Breast epithelium (tissue), 4 donors: Measurements from ENCODE around the gene RNF40. TPM values are rescaled to one million over a fixed set of nuclear protein-coding genes. Genes with fewer than 3 reads are reported as not detected.

Experiments
- DNase-seq, 2 donors: peaks; one replicate each; pipeline ENCODE4 v3.0.0-alpha.2; 2019; ENCODE audit warnings: low spot score in 2 of 2
- H3K27ac ChIP-seq, 2 donors: fragments of 200-600 bp; sonication (generic) in 1 of 2; one replicate each; pipeline ENCODE4 v1.5.1; 2016 to 2019; ENCODE audit warnings: mild to moderate bottlenecking in 1 of 2
- H3K27me3 ChIP-seq, 2 donors: fragments of 200-600 bp; sonication (generic) in 1 of 2; one replicate each; pipeline versions ENCODE4 v1.5.1 to v1.6.0; 2017 to 2019; ENCODE audit warnings: control low read depth in 1 of 2, mild to moderate bottlenecking in 1 of 2
- H3K36me3 ChIP-seq: fragments of 200-600 bp; one replicate; pipeline ENCODE4 v1.5.1; 2019
- H3K4me1 ChIP-seq, 2 donors: fragments of 200-600 bp; sonication (generic); one replicate each; pipeline ENCODE4 v1.5.1; 2016 to 2019; ENCODE audit warnings: control low read depth in 1 of 2
- H3K4me3 ChIP-seq, 3 donors: fragments of 200-600 bp; sonication (generic); 1 replicate in 2 of 3; 2 replicates in 1 of 3; pipeline ENCODE4 v1.5.1; 2016 to 2019; ENCODE audit warnings: mild to moderate bottlenecking in 3 of 3, moderate library complexity in 2 of 3
- H3K9me3 ChIP-seq, 2 donors: fragments of 200-600 bp; sonication (generic) in 1 of 2; one replicate each; pipeline ENCODE4 v1.5.1; 2016 to 2019; ENCODE audit warnings: control low read depth in 1 of 2
- CTCF ChIP-seq, 3 donors: fragments of 450-650 bp; IDR thresholded peaks; one replicate each; pipeline ENCODE4 v1.5.1; 2016 to 2017; ENCODE audit warnings: antibody characterized with exemption in 3 of 3, mild to moderate bottlenecking in 3 of 3, moderate library complexity in 3 of 3
- POLR2A ChIP-seq: fragments of 450-650 bp; IDR thresholded peaks from one replicate; pipeline ENCODE4 v1.6.1; 2016; ENCODE audit warnings: antibody characterized with exemption, mild to moderate bottlenecking, moderate library complexity
- POLR2AphosphoS5 ChIP-seq, 3 donors: sonication (generic); formaldehyde crosslinking; IDR thresholded peaks; one replicate each; pipeline ENCODE4 v1.6.1; 2017; ENCODE audit warnings: antibody characterized with exemption in 3 of 3
- intact Hi-C: fragments of 100-400 bp; cut with DNase I; formaldehyde crosslinking; loops from one replicate; pipeline ENCODE4 v1.15.1; 2023; ENCODE audit warnings: low total_unique reads
- total RNA-seq, 3 donors: library from RNA; depleted of rRNA; stranded (reverse); fragments of >200 nt; gene quantifications; one replicate each; pipeline ENCODE4 v1.1.0, GENCODE V29; 2016

Gene RNF40
- total RNA-seq, 3 donors from 2014 or later = 77.0 to 84.7 (median 77.3) TPM

- intact Hi-C loops = no loop called here
- Histone ChIP-seq H3K4me3 (peak overlapping the region; percentile 87 to 94 (median 89)), H3K9me3 (no peaks in the 10 kb centered on the region), H3K4me1 (peaks cover 0 to 5% of the 10 kb centered on the region in 2 donors), H3K27me3 (no peaks in the 10 kb centered on the region), H3K36me3 (no peaks in the 10 kb centered on the region), H3K27ac (peak overlapping the region; percentile 88 to 91)
- no peak for TF ChIP-seq POLR2AphosphoS5 (IDR thresholded peaks at IDR 0.05)
- no peak for TF ChIP-seq CTCF (IDR thresholded peaks at IDR 0.05)
- no peak for DNase-seq
Measured at GRCh38 chr16:30747331-30747730, 14.8 kb upstream of the RNF40 start.

- Histone ChIP-seq H3K4me1 (peaks cover 0 to 5% of the 10 kb centered on the region in 2 donors), H3K4me3 (peak within 1 kb of the TSS; percentile 87 to 94 (median 89)), H3K27me3 (no peaks in the 10 kb centered on the region), H3K27ac (peak within 1 kb of the TSS; percentile 88 to 91), H3K9me3 (no peaks in the 10 kb centered on the region), H3K36me3 (no peaks in the 10 kb centered on the region)
- peak; percentile 65 to 82 (median 76) for TF ChIP-seq POLR2AphosphoS5 (IDR thresholded peaks at IDR 0.05)
- no peak for TF ChIP-seq CTCF (IDR thresholded peaks at IDR 0.05)
- TF ChIP-seq POLR2A = peak; percentile 45
- peak; percentile 100 for DNase-seq
- intact Hi-C loops = no loop called here
Measured at GRCh38 chr16:30747799-30748633, 14.1 kb upstream of the RNF40 start, which contains the start of gene PHKG2. Gene PHKG2, plus strand, starts transcription at chr16:30748425. Its CDS starts 396 bp downstream, at chr16:30748821.

- peak overlapping the region; percentile 81 to 88 for H3K27ac ChIP-seq
- H3K4me1 ChIP-seq = peaks cover 0 to 5% of the 10 kb centered on the region in 2 donors
- TF ChIP-seq POLR2AphosphoS5 (IDR thresholded peaks at IDR 0.05) (no peak), POLR2A (no peak), CTCF (IDR thresholded peaks at IDR 0.05) (no peak)
- no peaks in the 10 kb centered on the region for H3K9me3 ChIP-seq
- no peak for DNase-seq
- intact Hi-C loops = no loop called here
- no peaks in the 10 kb centered on the region for H3K36me3 ChIP-seq
- peak overlapping the region; percentile 87 to 94 (median 89) for H3K4me3 ChIP-seq
- no peaks in the 10 kb centered on the region for H3K27me3 ChIP-seq
Measured at GRCh38 chr16:30748634-30749445, 13.3 kb upstream of the RNF40 start.

GRCh38 chr16:30750201-30750600, 11.9 kb upstream of the RNF40 start:
- TF ChIP-seq POLR2AphosphoS5 (IDR thresholded peaks at IDR 0.05) (no peak), CTCF (IDR thresholded peaks at IDR 0.05) (no peak), POLR2A (no peak)
- H3K9me3 ChIP-seq = no peaks in the 10 kb centered on the region
- H3K4me1 ChIP-seq = peaks cover 0 to 5% of the 10 kb centered on the region in 2 donors
- no peaks in the 10 kb centered on the region for H3K36me3 ChIP-seq
- no peaks in the 10 kb centered on the region for H3K27me3 ChIP-seq
- DNase-seq = no peak
- no peak overlapping the region for H3K4me3 ChIP-seq
- intact Hi-C loops = no loop called here
- H3K27ac ChIP-seq = no peak overlapping the region
